ENCODE measurements around the gene CORO1A.
"Not testable (repeated sequence)": the region's sequence is repeated elsewhere in the genome, so short reads cannot be mapped to it uniquely, and the experiment has no call there.

CORO1A gene

GRCh38 chr16:30155188-30155587 lies 28.2 kb upstream of the CORO1A start:
- no peak overlapping the region for H3K27ac ChIP-seq
- TF ChIP-seq CTCF (IDR thresholded peaks at IDR 0.05), result no peak
- TF ChIP-seq ZFX (IDR thresholded peaks at IDR 0.05; ENCODE audit: borderline replicate concordance), result no peak

GRCh38 chr16:30157214-30157613 lies 26.2 kb upstream of the CORO1A start:
- H3K27ac ChIP-seq, result no peak overlapping the region
- TF ChIP-seq CTCF (IDR thresholded peaks at IDR 0.05), result no peak
- TF ChIP-seq ZFX (IDR thresholded peaks at IDR 0.05; ENCODE audit: borderline replicate concordance), result no peak

- H3K27ac ChIP-seq, result no peak overlapping the region
- TF ChIP-seq CTCF (IDR thresholded peaks at IDR 0.05) (no peak), ZFX (IDR thresholded peaks at IDR 0.05; ENCODE audit: borderline replicate concordance) (no peak)
Observed at GRCh38 chr16:30163538-30163937, 19.9 kb upstream of the CORO1A start.

GRCh38 chr16:30166202-30166902 lies 17.1 kb upstream of the CORO1A start:
- no peak for TF ChIP-seq ZFX (IDR thresholded peaks at IDR 0.05; ENCODE audit: borderline replicate concordance)
- H3K27ac ChIP-seq, result no peak overlapping the region

GRCh38 chr16:30168746-30169145 lies 14.7 kb upstream of the CORO1A start:
- not testable (repeated sequence) for H3K27ac ChIP-seq

- not testable (repeated sequence) for H3K27ac ChIP-seq
Observed at GRCh38 chr16:30169416-30169815, 14.0 kb upstream of the CORO1A start.

GRCh38 chr16:30170145-30170544 lies 13.3 kb upstream of the CORO1A start:
- H3K27ac ChIP-seq, result peak overlapping the region; percentile 64

- TF ChIP-seq CTCF (IDR thresholded peaks at IDR 0.05) (no peak), ZFX (IDR thresholded peaks at IDR 0.05; ENCODE audit: borderline replicate concordance) (no peak)
- H3K27ac ChIP-seq, result no peak overlapping the region
Observed at GRCh38 chr16:30173054-30173453, 10.3 kb upstream of the CORO1A start.

GRCh38 chr16:30176876-30177275 lies 6.5 kb upstream of the CORO1A start:
- H3K27ac ChIP-seq, result not testable (repeated sequence)

GRCh38 chr16:30179195-30179594 lies 4.2 kb upstream of the CORO1A start:
- H3K27ac ChIP-seq, result no peak overlapping the region
- no peak for TF ChIP-seq CTCF (IDR thresholded peaks at IDR 0.05)
- no peak for TF ChIP-seq ZFX (IDR thresholded peaks at IDR 0.05; ENCODE audit: borderline replicate concordance)
